ENCODE measurements around the gene RAPGEF5. TPM values are rescaled to one million over a fixed set of nuclear protein-coding genes. Genes with fewer than 3 reads are reported as not detected.

Gene RAPGEF5
- total RNA-seq, 1 donor from 2014 or later, result 1.1 TPM

DNA sequence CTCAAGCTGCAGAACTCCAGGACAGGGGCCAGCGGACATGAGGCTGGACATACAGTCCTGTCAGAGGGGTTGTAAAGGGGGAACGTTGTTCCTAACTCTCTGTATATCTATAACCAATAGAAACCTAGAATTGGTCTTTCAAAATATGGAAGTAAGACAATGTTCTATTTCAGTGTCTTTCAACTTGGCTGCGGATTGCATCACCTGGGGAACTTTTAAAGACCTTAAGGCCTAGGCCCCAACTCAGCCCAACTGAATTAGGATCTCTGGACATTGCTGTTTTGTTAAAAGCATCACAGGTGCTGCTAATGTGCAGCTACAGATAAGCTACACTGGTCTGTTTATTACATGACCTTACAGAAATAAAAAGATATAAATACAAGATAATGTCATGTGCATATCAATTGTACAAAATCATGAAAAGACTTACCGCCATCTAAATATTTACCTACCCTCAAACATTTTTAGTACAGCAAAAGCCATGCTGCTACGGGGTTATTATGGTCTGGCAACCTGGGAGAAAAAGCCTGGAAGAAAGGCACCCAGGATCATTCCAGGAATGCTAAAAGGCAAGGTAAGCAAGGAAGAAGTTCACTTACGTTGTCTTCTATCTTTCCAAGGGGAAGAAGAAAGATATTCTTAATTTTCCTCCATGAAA, 169.1 kb downstream of the RAPGEF5 start:
- no peaks in the 10 kb centered on the region for H3K36me3 ChIP-seq (ENCODE audit: control insufficient read depth, insufficient read depth, low read length)
- TF ChIP-seq, protein P1, sequence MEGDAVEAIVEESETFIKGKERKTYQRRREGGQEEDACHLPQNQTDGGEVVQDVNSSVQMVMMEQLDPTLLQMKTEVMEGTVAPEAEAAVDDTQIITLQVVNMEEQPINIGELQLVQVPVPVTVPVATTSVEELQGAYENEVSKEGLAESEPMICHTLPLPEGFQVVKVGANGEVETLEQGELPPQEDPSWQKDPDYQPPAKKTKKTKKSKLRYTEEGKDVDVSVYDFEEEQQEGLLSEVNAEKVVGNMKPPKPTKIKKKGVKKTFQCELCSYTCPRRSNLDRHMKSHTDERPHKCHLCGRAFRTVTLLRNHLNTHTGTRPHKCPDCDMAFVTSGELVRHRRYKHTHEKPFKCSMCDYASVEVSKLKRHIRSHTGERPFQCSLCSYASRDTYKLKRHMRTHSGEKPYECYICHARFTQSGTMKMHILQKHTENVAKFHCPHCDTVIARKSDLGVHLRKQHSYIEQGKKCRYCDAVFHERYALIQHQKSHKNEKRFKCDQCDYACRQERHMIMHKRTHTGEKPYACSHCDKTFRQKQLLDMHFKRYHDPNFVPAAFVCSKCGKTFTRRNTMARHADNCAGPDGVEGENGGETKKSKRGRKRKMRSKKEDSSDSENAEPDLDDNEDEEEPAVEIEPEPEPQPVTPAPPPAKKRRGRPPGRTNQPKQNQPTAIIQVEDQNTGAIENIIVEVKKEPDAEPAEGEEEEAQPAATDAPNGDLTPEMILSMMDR (IDR thresholded peaks at IDR 0.05; ENCODE audit: insufficient read depth, low read length, poor library complexity, severe bottlenecking), result no peak
- H3K27me3 ChIP-seq (ENCODE audit: control insufficient read depth, insufficient read depth, low read length), result no peaks in the 10 kb centered on the region
- DNase-seq (ENCODE audit: low read depth), result no peak
- H3K4me3 ChIP-seq (ENCODE audit: low read depth, low read length), result no peak overlapping the region

DNA sequence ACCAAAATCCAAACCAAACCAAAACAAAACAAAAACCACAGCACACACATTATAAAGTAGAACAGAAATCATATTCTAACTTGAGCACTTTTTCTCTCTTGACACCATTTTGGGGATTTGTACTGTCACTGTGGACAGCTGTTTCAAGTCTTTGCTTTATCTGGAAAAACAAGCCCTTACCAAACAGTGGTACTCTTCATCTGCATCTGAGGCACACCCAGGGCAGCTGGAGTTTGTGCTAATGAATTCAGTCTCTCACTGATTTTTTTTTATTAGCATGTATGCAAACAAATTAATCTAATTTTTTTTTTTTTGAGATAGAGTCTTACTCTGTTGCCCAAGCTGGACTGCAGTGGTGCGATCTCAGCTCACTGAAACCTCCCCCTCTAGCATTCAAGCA, 171.4 kb downstream of the RAPGEF5 start:
- H3K27me3 ChIP-seq (ENCODE audit: control insufficient read depth, insufficient read depth, low read length), result no peaks in the 10 kb centered on the region
- H3K4me3 ChIP-seq (ENCODE audit: low read depth, low read length), result no peak overlapping the region
- no peaks in the 10 kb centered on the region for H3K36me3 ChIP-seq (ENCODE audit: control insufficient read depth, insufficient read depth, low read length)
- no peak for DNase-seq (ENCODE audit: low read depth)
- TF ChIP-seq, protein P1 (IDR thresholded peaks at IDR 0.05; ENCODE audit: insufficient read depth, low read length, poor library complexity, severe bottlenecking), result no peak

DNA sequence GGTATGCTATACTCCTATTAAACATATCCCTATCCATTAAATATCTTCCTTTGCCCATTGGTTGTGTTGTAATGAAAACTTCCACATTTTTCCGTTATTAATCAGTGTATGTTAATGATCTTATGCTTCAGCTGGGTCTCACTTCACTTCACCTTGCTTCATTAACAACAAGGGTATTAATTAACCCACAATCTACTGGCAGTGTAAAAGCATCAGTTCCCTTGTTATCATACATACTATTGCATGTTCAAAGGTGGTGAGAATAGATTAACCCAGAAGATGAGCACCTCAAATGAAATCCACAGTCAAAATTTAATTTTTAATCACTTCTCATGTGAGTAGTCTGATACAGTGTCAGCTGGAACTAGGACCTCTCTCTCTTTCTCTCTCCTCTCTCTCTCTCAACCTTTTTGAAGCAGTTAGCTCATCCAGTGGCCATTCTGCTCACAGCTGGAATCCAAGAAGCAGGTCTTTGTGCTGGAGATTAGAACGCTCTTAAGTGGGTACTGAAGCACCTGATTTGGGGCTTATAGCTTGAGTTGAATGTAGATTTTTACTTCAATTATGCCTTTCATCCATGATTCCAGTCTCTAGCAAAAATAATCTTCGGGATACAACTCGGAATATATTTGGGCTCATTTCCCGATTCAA, 172.3 kb downstream of the RAPGEF5 start:
- H3K27me3 ChIP-seq (ENCODE audit: control insufficient read depth, insufficient read depth, low read length), result no peaks in the 10 kb centered on the region
- no peaks in the 10 kb centered on the region for H3K36me3 ChIP-seq (ENCODE audit: control insufficient read depth, insufficient read depth, low read length)
- TF ChIP-seq, protein P1 (IDR thresholded peaks at IDR 0.05; ENCODE audit: insufficient read depth, low read length, poor library complexity, severe bottlenecking), result no peak
- no peak overlapping the region for H3K4me3 ChIP-seq (ENCODE audit: low read depth, low read length)
- no peak for DNase-seq (ENCODE audit: low read depth)

DNA sequence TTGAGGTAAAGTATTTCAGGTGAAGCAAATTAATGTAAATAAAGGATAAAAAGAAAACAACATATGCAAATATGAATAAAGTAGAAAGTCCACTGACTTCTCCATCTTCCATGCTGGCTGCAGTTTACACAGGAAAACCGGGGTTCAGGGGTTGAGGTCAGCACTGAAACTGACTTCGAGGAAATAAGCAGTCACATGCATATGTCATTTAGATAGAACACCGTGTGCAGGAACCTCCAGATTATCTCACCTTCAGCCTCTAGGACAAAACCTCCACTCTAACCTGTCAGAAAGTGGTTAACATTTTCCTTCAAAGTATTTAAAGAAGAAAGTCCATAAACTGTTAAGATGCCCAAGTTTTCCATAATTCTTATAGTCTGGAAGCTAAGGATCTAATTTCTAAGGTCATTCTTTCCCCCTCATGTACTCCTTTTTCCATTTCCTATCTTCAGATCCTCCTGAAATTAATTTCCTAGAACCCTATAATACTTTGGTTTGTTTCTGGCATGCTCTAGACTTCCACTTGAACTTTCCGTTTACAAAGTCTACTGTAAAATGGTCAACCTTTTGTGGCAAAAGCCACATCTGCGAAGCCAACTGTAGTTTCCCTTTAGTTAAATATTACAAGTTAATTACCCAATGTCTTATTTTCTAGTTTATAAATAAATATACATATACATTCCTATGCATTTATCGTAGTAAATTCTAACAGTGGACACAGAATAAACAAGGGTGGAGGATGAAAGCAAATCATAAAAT, 173.3 kb downstream of the RAPGEF5 start:
- no peaks in the 10 kb centered on the region for H3K36me3 ChIP-seq (ENCODE audit: control insufficient read depth, insufficient read depth, low read length)
- no peak for DNase-seq (ENCODE audit: low read depth)
- no peaks in the 10 kb centered on the region for H3K27me3 ChIP-seq (ENCODE audit: control insufficient read depth, insufficient read depth, low read length)
- TF ChIP-seq, protein P1 (IDR thresholded peaks at IDR 0.05; ENCODE audit: insufficient read depth, low read length, poor library complexity, severe bottlenecking), result no peak
- no peak overlapping the region for H3K4me3 ChIP-seq (ENCODE audit: low read depth, low read length)

DNA sequence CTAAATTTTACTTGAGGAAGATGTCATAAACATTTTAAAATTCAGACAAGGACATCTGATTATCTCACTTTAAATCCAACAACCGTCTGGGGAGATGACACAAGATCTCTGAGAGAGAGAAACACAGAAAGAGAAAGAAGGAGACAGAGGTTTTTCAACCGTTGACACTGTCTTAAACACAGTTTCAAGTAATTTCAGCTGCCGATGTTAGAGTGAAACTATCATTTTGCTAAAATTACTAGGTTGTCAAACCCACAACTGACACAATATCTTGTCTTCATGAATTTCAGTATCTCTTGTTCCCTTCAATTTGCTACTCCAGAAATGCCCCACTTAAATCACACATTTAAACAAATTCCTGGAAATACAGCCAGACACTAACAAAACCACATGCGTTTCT, 174.8 kb downstream of the RAPGEF5 start:
- Histone ChIP-seq H3K27me3 (ENCODE audit: control insufficient read depth, insufficient read depth, low read length) (no peaks in the 10 kb centered on the region), H3K36me3 (ENCODE audit: control insufficient read depth, insufficient read depth, low read length) (no peaks in the 10 kb centered on the region), H3K4me3 (ENCODE audit: low read depth, low read length) (no peak overlapping the region)
- TF ChIP-seq, protein P1 (IDR thresholded peaks at IDR 0.05; ENCODE audit: insufficient read depth, low read length, poor library complexity, severe bottlenecking), result no peak
- DNase-seq (ENCODE audit: low read depth), result no peak
